Thoracic aorta (tissue), 2 donors: Measurements from ENCODE around the gene TP63. TPM values are rescaled to one million over a fixed set of nuclear protein-coding genes. Genes with fewer than 3 reads are reported as not detected.
"Not testable (repeated sequence)": the region's sequence is repeated elsewhere in the genome, so short reads cannot be mapped to it uniquely, and the experiment has no call there.

Source experiments
- ATAC-seq: fragments of 150-250 bp; one replicate; pipeline ENCODE4 v1.8.0; 2017; ENCODE audit warnings: low read depth; ENCODE audit not compliant: insufficient number of reproducible peaks, low FRiP score
- DNase-seq: peaks from one replicate; pipeline ENCODE4 v3.0.0-alpha.2; 2020; ENCODE audit warnings: low spot score
- H3K27ac ChIP-seq, 2 donors: fragments of 200-600 bp; sonication (generic); 1 replicate in 1 of 2; 2 replicates in 1 of 2; pipeline ENCODE4 v1.5.1; 2016; ENCODE audit warnings: mild to moderate bottlenecking in 2 of 2, moderate library complexity in 2 of 2
- H3K27me3 ChIP-seq: fragments of 200-600 bp; sonication (generic); replicated peaks from 2 replicates; pipeline ENCODE4 v1.6.0; 2016; ENCODE audit warnings: mild to moderate bottlenecking; ENCODE audit not compliant: insufficient read depth
- H3K36me3 ChIP-seq: fragments of 200-600 bp; sonication (generic); one replicate; pipeline ENCODE4 v1.5.1; 2016
- H3K4me1 ChIP-seq, 2 donors: fragments of 200-600 bp; sonication (generic); 1 replicate in 1 of 2; 2 replicates in 1 of 2; pipeline versions ENCODE4 v1.5.1 to v1.6.0; 2016; ENCODE audit warnings: low read depth in 2 of 2, mild to moderate bottlenecking in 1 of 2; ENCODE audit not compliant: control insufficient read depth in 1 of 2
- H3K4me3 ChIP-seq: fragments of 200-600 bp; sonication (generic); 2 replicates; pipeline ENCODE4 v1.5.1; 2016; ENCODE audit warnings: mild to moderate bottlenecking
- H3K9me3 ChIP-seq: fragments of 200-600 bp; sonication (generic); 2 replicates; pipeline ENCODE4 v1.5.1; 2016
- CTCF ChIP-seq: fragments of 200-600 bp; sonication (generic); IDR thresholded peaks from one replicate; pipeline ENCODE4 v1.5.1; 2019; ENCODE audit warnings: antibody characterized with exemption
- total RNA-seq, 2 donors: library from RNA; depleted of rRNA; stranded (reverse); fragments of >200 nt; gene quantifications; one replicate each; pipeline versions ENCODE4 v1.1.0 to v1.2.3, GENCODE V29; 2016

TP63 gene
- total RNA-seq, 2 donors from 2014 or later: 0.14 to 0.42 TPM

DNA sequence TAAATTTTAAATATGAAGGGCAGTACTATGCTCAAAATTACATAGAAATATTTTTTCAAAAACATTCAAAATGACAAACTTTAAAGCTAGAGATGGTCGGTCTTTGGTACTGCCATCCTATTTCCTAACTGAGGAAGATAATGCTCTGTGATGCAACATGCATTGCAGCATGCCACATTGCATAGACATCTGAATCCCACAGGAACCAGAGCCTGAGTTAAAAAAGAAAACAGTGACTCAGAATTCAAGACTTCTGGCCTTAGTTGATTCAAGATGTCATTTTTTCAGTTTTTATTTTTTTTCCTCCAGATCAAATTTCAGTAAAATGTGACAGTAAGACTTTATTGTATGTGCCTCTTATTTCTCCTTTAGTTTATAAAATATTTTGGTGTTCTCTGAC lies 33.1 kb downstream of the TP63 start:
- ATAC-seq: no peak
- Histone ChIP-seq H3K9me3 (no peaks in the 10 kb centered on the region), H3K27ac (no peak overlapping the region), H3K4me1 (peaks cover 4 to 8% of the 10 kb centered on the region in 2 donors), H3K4me3 (no peak overlapping the region), H3K36me3 (no peaks in the 10 kb centered on the region), H3K27me3 (no peaks in the 10 kb centered on the region)
- no peak for DNase-seq
- no peak for TF ChIP-seq CTCF

DNA sequence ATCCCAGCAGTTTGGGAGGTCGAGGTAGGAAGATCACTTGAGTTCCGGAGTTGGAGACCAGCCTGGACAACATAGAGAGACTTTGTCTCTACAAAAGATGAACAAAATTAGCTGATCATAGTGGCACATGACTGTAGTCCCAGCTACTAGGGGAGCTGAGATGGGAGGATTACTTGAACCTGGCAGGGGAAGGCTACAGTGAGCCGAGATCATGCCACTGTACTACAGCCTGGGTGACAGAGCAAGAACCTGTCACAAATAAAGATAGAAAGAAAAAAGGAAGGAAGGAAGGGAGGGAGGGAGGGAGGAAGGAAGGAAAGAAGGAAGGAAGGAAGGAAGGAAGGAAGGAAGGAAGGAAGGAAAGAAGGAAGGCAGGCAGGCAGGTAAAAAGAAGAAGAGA lies 41.2 kb downstream of the TP63 start:
- not testable (repeated sequence) for DNase-seq

DNA sequence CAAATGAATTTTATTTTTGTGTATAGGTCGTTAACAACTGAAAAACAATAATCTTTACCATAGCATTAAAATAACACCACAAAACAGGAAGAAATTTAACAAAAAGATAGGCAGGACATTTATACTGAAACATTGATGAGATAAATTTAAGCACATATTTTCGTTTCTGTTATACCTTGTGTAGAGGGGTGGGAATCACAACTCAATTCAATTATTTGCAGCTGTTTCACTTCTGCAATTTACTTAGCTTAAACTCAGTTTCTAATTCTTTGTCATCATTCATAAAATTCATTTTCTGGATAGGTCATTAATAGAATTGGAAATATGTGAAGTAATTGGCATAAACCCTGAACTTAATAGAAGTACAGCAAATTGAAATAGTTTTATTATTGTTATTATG lies 42.3 kb downstream of the TP63 start:
- H3K36me3 ChIP-seq: no peaks in the 10 kb centered on the region
- H3K27ac ChIP-seq: no peak overlapping the region
- no peak overlapping the region for H3K4me3 ChIP-seq
- H3K4me1 ChIP-seq: no peaks in the 10 kb centered on the region
- H3K9me3 ChIP-seq: no peaks in the 10 kb centered on the region
- H3K27me3 ChIP-seq: no peaks in the 10 kb centered on the region
- TF ChIP-seq CTCF: no peak
- ATAC-seq: no peak
- DNase-seq: no peak

More for the DNA sequence above, 41.2 kb downstream of the TP63 start:
- H3K27me3 ChIP-seq, H3K4me3 ChIP-seq, ATAC-seq, H3K36me3 ChIP-seq, H3K27ac ChIP-seq, H3K4me1 ChIP-seq, H3K9me3 ChIP-seq: not testable (repeated sequence)

DNA sequence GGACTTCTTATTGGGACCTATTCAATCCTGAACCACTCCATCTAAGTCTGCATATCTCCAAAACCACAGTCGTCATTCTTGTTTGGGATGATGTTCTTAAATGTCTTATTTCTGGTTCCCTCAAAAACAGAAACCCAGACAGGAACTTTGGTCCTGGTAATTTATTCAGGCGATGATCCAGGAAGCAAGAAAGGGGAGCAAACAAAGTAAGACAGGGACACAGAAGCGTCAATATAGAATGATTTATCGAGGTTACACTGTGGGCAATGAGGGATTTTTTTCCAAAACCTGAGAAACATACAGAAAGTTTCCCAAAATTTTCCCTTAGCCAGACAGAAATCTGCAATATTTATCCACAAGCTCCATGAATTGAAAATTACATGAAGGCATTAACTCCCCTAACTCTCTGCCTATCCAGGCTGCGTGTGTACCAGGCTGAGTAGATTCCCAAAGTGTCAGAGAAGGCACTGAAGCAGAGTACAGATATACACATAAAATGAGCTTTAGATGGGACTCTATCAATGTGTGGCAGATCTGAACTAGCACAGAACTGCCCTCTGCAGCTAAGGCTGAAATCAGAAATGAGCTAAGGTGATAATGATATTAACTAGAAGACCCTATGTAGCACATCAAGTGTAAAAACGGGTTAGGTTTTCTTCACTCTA lies 43.2 kb downstream of the TP63 start:
- Histone ChIP-seq H3K9me3 (no peaks in the 10 kb centered on the region), H3K27me3 (no peaks in the 10 kb centered on the region), H3K27ac (no peak overlapping the region), H3K4me1 (no peaks in the 10 kb centered on the region), H3K36me3 (no peaks in the 10 kb centered on the region), H3K4me3 (no peak overlapping the region)
- ATAC-seq: no peak
- no peak for DNase-seq
- no peak for TF ChIP-seq CTCF

- TF ChIP-seq CTCF: no peak
- DNase-seq (no peak), ATAC-seq (no peak)
- no peaks in the 10 kb centered on the region for H3K27me3 ChIP-seq
- no peak overlapping the region for H3K4me3 ChIP-seq
- H3K36me3 ChIP-seq: no peaks in the 10 kb centered on the region
- H3K4me1 ChIP-seq: no peaks in the 10 kb centered on the region
- no peaks in the 10 kb centered on the region for H3K9me3 ChIP-seq
- no peak overlapping the region for H3K27ac ChIP-seq
These were observed 46.5 kb downstream of the TP63 start for GRCh38 chr3:189677667-189678066.

- Histone ChIP-seq H3K4me1 (no peaks in the 10 kb centered on the region), H3K27me3 (no peaks in the 10 kb centered on the region), H3K4me3 (no peak overlapping the region), H3K27ac (no peak overlapping the region), H3K36me3 (no peaks in the 10 kb centered on the region), H3K9me3 (no peaks in the 10 kb centered on the region)
- DNase-seq: no peak
- no peak for ATAC-seq
- no peak for TF ChIP-seq CTCF
These were observed 49.5 kb downstream of the TP63 start for GRCh38 chr3:189680723-189681122.
